HG02763 (cell line): ENCODE results near the gene LENG8.
"Not testable (repeated sequence)": the region's sequence is repeated elsewhere in the genome, so short reads cannot be mapped to it uniquely, and the experiment has no call there.

Source experiments
- ATAC-seq: cut with Tn5 transposase; IDR thresholded peaks from one replicate; pipeline ENCODE4 v1.9.1; 2021; ENCODE audit warnings: mild to moderate bottlenecking, moderate library complexity; ENCODE audit not compliant: unreplicated experiment

The LENG8 gene

DNA sequence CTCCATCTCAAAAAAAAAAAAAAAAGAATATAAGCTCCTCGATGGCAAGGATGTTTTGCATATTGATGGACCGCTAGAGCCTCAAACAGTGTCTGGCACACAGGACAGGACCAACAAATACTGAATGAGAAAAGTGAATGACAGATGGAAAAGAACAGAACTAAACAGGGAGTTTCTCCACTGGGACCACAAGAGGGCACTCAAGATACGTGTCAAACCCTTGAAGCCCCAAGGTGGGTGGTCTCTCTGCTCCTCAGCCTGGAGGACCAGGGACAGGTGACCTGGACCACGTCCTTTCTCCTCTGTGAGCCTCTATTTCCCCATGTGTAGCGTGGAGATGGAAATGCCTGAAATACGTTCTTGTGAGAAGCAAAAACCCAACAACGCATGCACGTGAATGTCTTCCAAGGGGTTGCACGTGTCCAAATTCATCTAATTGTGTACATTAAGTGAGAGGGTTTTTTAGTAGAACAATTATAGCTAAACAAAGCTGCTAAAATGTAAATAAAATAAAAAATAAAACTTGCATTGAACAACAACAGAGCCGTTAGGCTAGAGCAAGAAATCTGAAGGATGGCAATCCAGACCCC, 29.8 kb downstream of the LENG8 start:
- ATAC-seq = no peak

DNA sequence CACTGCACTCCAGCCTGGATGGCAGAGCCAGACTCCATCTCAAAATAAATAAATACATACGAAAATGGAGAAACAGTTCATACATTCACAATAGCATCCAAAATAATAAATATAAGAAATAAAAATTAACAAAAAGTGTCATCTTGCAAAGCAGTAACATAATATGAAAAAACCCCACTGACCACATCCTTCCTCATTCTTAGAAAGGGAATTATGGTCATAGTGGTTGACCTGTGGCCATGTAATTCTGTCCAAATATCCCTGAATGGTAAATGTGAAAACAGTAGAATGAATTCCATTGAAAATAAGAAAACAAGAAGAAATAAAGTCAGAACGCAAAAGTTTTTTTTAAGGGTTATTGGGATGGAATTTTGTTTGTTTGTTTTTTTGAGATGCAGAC, 31.1 kb downstream of the LENG8 start:
- ATAC-seq = no peak

DNA sequence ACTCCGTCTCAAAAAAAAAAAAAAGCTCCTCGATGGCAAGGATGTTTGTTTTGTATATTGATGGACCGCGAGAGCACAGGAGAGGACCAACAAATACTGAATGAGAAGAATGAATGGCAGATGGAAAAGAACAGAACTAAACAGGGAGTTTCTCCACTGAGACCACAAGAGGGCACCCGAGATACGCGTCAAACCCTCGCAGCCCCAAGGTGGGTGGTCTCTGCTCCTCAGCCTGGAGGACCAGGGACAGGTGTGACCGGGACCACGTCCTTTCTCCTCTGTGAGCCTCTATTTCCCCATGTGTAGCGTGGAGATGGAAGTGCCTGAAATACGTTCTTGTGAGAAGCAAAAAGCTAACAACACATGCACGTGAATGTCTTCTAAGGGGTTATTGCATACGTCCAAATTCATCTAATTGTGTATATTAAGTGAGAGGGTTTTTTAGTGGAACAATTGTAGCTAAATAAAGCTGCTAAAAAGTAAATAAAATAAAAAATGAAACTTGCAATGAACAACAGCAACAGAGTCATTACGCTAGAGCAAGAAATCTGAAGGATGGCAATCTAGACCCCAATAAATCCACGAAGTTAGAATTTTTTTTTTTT, 32.4 kb downstream of the LENG8 start:
- ATAC-seq = no peak

DNA sequence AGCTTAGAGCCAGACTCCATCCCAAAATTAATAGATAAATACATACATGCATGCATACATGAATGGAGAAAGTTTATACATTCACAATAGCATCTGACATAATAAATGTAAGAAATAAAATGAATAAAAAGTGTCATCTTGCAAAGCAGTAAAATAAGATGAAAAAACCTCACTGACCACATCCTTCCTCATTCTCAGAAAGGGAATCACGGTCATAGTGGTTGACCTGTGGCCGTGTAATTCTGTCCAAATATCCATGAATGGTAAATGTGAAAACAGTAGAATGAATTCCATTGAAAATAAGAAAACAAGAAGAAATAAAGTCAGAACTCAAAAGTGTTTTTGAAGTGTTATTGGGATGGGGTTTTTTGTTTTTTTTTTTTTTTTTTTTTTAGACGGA, 33.9 kb downstream of the LENG8 start:
- ATAC-seq = no peak

DNA sequence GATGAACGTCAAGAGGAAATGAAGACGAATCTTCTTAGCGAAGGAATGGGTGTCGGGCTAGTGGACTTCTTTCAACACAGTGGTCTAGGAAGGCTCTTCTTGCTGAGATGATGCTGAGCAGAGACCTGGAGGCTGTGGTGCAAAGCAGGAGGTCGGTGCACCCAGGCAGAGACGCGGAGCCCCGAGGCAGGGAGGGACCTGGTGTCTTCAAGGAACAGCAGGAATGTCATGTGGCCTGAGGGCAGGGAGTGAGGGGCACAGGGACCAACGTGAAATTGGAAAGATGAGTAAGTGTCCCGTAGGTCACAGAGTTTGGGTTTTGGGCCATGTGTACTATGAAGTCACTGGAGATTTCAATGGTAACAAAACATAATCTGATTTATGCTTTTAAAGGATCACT, 35.5 kb downstream of the LENG8 start:
- no peak for ATAC-seq

DNA sequence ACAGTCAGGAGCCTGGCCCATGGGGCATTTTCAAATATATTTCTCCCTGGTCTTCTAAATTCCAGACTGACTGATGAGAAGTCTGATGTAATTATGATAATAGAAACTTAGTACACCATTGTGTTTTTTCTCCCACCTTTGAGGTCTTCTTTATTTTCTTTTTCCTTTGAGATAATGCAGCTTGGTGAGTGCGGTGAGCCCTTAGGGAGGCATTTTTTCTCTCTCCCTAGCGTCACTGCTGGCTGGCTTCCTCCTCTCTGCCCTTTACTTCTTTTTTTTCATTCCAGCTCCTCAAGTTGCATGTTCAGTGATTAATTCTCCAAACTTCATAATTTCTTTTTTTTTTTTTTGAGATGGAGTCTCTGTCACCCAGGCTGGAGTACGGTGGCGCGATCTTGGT, 36.9 kb downstream of the LENG8 start:
- no peak for ATAC-seq

DNA sequence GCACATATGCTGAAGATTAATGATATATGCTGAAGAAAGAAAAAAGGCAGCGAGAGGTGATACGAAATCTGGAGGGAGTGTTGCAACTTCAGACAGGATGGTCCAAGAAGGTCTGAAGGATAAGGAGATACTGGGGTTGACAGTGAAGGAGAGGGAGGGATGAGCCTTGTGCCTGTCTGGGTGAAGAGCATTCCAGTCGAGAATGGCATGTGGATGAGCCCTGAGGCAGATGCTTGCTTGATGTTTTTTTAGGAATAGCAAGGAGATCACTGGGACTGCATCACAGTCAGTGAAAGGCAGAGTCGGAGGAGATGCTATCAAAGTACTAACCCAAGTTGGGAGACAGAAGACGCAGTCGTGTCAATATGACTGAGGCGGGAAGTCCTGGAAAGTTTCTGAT, 40.3 kb downstream of the LENG8 start:
- no peak for ATAC-seq

DNA sequence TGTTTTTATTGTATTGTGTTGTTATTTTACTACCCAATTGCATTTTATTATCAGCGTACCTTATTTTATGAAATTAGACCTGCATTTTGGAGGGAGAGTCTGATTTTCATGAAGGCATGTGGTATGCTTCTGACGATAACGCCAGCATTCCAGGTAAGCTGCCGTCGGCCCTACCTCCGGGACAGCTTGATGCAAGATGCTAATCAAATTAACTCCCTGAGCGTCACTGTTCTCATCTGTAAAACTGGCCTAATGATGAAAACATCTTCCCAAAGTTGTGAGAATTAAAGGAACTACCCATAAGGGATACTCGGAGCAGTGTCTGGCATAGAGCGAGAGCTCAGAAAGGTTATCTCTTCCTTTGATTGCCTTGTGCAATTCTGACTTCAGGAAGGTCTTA, 40.8 kb downstream of the LENG8 start:
- ATAC-seq = no peak

DNA sequence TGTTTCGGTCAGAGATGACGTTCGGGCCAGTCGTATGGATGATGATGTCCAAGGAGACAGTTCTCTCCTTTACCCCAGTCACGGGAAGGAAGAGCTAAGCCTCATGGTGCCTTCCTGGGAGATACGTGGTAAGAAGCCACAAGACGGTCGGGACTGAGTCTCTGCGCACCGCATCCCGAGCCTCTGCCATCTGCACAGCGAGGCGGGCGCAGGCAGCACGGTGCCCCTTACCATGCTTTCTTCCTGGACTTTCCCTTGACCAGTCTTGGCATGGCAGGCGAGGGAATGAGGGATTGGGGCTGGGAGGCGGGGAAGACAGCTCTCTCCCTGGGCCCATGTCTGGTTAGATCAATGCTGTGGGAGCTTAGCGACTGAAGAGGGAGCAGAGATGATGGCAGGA, 43.6 kb downstream of the LENG8 start:
- ATAC-seq = no peak

DNA sequence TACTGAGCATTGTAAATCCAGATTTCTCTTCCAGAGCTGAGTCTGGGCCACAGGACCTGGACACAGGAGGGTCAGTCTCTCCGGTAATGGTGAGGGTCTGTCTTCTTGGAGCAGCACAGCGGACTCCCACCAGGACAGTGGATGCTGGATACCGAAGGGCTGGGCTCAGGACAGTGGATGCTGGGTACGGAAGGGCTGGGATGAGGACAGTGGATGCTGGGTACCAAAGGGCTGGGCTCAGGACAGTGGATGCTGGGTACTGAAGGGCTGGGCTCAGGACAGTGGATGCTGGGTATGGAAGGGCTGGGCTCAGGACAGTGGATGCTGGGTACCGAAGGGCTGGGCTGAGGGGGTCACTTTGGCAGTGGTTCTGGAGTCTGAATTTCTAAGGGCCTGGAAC, 44.1 kb downstream of the LENG8 start:
- not testable (repeated sequence) for ATAC-seq

DNA sequence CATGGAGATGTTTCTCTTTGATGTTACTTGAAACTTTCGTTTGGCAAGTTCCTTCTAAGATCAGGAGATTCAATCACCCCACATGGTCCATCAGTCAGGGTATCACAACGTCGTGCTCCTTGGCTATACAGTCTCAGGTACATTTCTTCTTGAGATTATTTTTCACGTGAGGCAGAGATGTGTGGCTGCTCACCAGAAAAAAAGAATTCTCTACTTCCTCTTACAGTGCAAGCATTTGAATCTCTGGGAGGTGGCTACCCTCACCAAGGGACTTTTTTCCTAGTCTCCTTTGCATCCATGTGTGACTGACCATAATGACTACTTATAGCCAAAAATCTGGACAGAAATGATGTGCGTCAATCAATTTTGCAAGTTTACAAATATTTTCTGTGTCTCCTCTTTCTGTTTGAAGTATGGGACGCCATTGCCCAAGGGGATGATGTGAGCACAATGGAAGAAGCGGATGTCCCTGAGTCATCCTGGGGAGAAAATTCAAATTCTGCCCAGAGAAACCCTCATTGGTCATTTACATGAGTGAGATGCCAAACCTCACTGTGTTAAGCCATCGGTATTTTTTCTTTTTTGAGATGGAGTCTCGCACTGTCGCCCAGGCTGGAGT, 45.1 kb downstream of the LENG8 start:
- ATAC-seq = no peak

DNA sequence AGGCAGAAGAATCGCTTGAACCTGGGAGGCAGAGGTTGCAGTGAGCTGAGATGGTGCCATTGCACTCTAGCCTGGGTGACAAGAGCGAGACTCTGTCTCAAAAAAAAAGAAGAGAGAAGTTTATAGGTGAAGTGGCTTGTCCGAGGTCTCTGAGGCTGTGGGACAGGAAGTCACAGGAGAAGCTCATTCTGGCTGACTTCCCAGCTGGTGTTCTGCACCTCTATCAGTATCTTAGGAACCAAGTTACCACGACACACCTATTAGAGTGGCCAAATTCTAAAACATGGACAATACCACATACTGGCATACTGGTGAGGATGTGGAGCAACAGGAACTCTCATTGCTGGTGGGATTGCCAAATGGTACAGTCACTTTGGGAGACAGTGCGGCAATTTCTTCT, 46.3 kb downstream of the LENG8 start:
- ATAC-seq = not testable (repeated sequence)

DNA sequence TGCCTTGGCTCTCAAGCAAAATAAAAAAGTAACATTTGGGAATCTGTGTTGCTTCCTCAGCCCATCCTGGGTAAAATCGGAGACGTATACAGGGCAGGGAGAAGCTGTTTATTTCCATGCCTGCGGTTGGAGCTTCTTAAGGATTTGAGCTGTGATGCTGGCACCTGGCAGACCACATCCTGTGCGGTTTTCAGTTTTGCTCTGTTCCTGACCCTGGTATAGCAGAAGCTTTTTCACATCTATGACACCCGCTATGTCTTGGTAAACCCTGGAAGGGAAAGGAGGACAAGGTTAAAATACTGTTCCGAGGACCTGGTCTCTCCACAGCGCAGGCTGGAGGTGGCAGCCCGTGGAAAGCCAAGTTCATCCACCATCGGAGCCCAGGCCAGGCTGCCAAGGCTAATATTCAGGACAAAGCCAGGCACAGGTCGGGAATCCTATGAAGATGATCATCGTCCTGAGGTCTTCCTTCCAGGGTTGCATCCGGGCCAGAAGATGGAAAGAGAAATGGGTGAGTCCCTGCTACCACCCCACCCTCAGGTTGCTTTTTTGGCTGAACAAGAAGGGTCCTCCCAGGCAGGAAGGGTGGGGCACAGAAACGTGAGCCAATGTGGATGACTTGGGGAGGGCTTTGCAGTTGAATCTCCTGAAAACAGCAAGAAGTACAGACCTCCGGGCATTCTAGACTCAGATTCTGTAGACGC, 48.9 kb downstream of the LENG8 start:
- ATAC-seq = not testable (repeated sequence)

DNA sequence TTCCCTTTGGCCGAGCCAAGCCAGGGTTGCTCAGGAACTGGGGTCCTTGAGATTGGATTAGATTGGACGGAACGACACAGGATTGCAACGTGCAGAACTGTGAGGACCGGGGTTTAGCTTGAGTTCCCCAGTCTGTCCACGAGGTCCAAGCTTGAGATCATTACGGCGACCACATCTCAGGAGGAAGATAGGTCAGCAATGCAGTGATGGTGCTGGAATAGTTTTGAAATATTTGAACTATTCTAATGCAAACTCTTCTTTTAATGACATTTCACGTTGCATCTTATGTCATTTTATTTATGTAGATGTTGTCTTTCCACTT, 49.4 kb downstream of the LENG8 start:
- not testable (repeated sequence) for ATAC-seq

DNA sequence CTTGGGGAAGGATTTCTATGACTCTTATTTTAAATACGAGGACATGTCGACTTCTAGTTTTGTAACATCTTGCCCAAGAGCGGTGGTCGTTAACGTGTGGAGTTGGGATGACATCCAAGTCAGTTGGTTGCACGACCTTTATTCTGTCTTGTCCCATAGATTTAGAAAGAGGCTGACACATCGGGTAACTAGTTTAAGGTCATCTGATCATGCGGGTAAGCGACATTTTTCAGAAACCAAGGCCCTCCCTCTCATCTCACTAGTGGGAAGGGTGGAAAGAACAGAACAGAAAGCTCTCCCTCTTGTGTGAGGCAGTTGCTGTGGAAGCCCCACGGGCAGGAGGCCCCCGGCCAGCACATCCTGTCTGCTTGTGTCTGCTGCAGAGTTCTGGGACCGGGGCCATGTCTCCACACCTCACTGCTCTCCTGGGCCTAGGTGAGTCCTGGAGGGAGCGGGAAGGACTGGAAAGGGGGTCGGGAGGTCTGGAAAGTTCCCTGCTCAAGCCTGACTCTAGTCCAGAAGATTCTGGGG, 53.6 kb downstream of the LENG8 start, which contains the start of gene LAIR2:
LAIR2 (plus strand) TSS at position 314 of the 531 bp plus-strand sequence; CDS start at position 402, 88 bp downstream.
- no peak for ATAC-seq

DNA sequence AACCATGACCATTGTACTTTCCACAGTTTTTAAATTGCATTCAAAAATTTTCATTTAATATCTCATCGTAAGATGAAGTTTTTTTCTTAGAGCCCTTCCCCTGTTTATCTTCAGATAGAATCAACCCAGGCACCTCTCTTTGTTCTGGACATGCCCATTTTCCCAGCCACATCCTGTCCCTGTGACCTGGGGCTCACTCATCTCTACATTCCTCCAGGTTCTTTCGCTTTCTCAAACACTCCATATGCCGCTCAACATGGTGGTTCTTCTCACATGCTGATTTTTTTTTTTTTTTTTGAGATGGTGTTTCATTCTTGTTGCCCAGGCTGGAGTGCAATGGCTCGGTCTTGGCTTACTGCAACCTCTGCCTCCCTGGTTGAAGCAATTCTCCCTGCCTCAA, 56.5 kb downstream of the LENG8 start:
- not testable (repeated sequence) for ATAC-seq

DNA sequence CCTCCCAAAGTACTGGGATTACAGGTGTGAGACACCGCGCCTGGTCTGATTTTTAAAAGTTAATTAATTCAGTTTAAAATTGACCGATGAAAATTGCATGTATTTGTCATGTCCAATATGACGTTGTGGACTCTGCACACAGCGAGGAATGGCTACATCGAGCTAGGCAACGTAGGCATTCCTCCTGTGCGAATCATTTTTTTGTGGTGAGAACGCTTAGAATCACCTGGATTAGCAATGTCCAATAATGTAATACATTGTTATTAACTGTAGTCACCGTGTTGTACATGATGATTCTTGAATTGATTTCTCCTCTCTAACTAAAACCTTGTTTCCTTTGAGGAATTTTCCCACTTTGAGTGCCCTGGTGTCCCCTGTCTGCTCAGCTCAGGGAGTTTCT, 57.1 kb downstream of the LENG8 start:
- no peak for ATAC-seq

DNA sequence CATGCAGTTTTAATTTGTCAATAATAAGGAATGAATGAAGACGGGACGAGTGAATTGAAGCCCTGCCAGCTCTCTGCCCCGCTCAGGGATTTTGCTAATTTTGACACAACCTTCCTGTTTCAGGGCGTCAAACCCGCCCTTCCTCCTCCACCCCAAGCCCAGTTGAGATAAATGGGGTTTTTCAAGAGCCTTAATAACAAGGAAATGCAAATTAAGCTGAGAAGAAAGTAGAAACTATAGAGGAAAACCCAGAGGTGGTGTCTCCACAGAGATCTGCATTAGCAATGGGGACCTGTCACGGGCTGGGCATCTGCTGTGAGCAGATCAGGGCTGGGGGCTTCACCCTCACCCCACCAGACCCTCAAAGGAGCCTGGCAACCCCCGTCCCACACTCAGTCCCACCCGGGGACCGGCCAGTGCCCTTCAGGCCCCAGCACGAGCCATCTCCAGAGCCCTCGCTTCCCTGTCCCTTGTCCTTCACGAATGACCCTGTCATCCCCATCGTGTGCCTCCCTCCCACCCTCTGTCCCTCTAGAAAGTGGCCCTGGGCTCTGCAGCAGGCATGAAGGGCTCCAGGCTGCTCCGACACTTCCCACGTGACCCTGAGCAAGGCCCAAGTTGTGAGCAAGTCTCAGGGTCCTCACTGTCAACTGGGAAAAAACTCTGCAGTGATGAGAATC, 58.2 kb downstream of the LENG8 start:
- not testable (repeated sequence) for ATAC-seq

DNA sequence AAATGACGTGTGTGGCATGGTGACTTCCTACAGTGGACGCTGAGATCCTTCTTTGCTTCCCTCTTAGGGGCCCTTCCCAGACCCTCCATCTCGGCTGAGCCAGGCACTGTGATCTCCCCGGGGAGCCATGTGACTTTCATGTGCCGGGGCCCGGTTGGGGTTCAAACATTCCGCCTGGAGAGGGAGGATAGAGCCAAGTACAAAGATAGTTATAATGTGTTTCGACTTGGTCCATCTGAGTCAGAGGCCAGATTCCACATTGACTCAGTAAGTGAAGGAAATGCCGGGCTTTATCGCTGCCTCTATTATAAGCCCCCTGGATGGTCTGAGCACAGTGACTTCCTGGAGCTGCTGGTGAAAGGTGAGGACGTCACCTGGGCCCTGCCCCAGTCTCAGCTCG, 58.8 kb downstream of the LENG8 start:
- no peak for ATAC-seq

DNA sequence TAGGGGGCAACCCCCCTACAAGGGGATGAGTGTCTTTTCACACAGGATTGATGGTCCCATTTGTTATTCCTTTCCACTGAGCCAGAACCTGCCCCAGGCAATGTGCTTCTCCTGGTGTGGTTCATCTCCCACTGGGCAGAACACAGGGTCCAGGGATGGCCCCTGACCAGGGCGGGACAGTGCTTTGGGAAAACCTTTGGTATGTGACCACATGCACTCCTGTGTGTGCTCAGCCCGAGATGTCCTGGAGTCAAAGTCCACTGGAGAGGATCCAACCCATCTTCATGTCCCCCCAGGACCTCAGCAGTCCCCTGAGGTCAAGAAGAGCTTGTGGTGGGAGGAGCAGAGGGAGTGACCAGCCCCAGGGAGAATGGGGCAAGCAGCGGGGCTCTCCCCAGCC, 59.5 kb downstream of the LENG8 start:
- not testable (repeated sequence) for ATAC-seq
